Endothelial cell (in vitro differentiated cells): Measurements from ENCODE around the gene CMKLR1. TPM values are rescaled to one million over a fixed set of nuclear protein-coding genes. Genes with fewer than 3 reads are reported as not detected.

ENCODE experiments used
- DNase-seq: peaks from one replicate; pipeline ENCODE4 v3.0.0; 2021; ENCODE audit warnings: low spot score
- H3K27ac Mint-ChIP-seq: one replicate; pipeline ENCODE4 v1.8.0; 2021; ENCODE audit warnings: mixed read lengths, inconsistent platforms; ENCODE audit not compliant: unreplicated experiment
- H3K27me3 Mint-ChIP-seq: one replicate; pipeline ENCODE4 v1.8.0; 2021; ENCODE audit warnings: mild to moderate bottlenecking, moderate library complexity, mixed read lengths, inconsistent platforms; ENCODE audit not compliant: unreplicated experiment
- H3K36me3 Mint-ChIP-seq: one replicate; pipeline ENCODE4 v1.8.0; 2021; ENCODE audit warnings: mild to moderate bottlenecking, low read depth, mixed read lengths, inconsistent platforms; ENCODE audit not compliant: unreplicated experiment
- H3K4me1 Mint-ChIP-seq: one replicate; pipeline ENCODE4 v1.8.0; 2021; ENCODE audit warnings: mild to moderate bottlenecking, mixed read lengths, inconsistent platforms; ENCODE audit not compliant: unreplicated experiment
- H3K4me3 Mint-ChIP-seq: one replicate; pipeline ENCODE4 v1.8.0; 2021; ENCODE audit warnings: mild to moderate bottlenecking, mixed read lengths, inconsistent platforms; ENCODE audit not compliant: unreplicated experiment
- H3K9me3 Mint-ChIP-seq: one replicate; pipeline ENCODE4 v1.8.0; 2021; ENCODE audit warnings: mixed read lengths, inconsistent platforms; ENCODE audit not compliant: unreplicated experiment
- CTCF ChIP-seq: fragments of 200-600 bp; sonication (generic); IDR thresholded peaks from one replicate; pipeline ENCODE4 v1.5.0; 2021; ENCODE audit warnings: antibody characterized with exemption; ENCODE audit not compliant: unreplicated experiment
- total RNA-seq: library from RNA; stranded (reverse); fragmentation: NEBNext Ultra II Directional; extraction: Animal tissue kit (Norgen Biotek cat#: 25700); gene quantifications from one replicate; pipeline ENCODE4 v1.2.1, GENCODE V29; 2021; ENCODE audit not compliant: unreplicated experiment

CMKLR1 gene
- total RNA-seq, 1 donor from 2014 or later = 0.51 TPM

- H3K4me3 Mint-ChIP-seq = no peak overlapping the region
- peaks cover 1% of the 10 kb centered on the region for H3K27me3 Mint-ChIP-seq
- H3K9me3 Mint-ChIP-seq = no peaks in the 10 kb centered on the region
- no peak for TF ChIP-seq CTCF
- no peak for DNase-seq
- H3K4me1 Mint-ChIP-seq = no peaks in the 10 kb centered on the region
- no peak overlapping the region for H3K27ac Mint-ChIP-seq
- H3K36me3 Mint-ChIP-seq = no peaks in the 10 kb centered on the region
Observed at GRCh38 chr12:108363565-108363964, 24.5 kb upstream of the CMKLR1 start.

- Mint-ChIP-seq H3K27me3 (peaks cover 1% of the 10 kb centered on the region), H3K27ac (no peak overlapping the region), H3K4me3 (no peak overlapping the region), H3K9me3 (no peaks in the 10 kb centered on the region), H3K4me1 (no peaks in the 10 kb centered on the region), H3K36me3 (no peaks in the 10 kb centered on the region)
- TF ChIP-seq CTCF = no peak
- DNase-seq = no peak
Observed at GRCh38 chr12:108363165-108363564, 24.1 kb upstream of the CMKLR1 start.

- no peak for DNase-seq
- Mint-ChIP-seq H3K4me1 (no peaks in the 10 kb centered on the region), H3K9me3 (no peaks in the 10 kb centered on the region)
Observed at GRCh38 chr12:108361606-108362005, 22.5 kb upstream of the CMKLR1 start.

GRCh38 chr12:108360487-108360886 is 21.4 kb upstream of the CMKLR1 start:
- Mint-ChIP-seq H3K27ac (no peak overlapping the region), H3K27me3 (peaks cover 1% of the 10 kb centered on the region), H3K36me3 (no peaks in the 10 kb centered on the region), H3K4me3 (no peak overlapping the region), H3K9me3 (no peaks in the 10 kb centered on the region), H3K4me1 (no peaks in the 10 kb centered on the region)
- no peak for TF ChIP-seq CTCF
- DNase-seq = no peak

More at GRCh38 chr12:108361606-108362005, 22.5 kb upstream of the CMKLR1 start:
- Mint-ChIP-seq H3K36me3 (no peaks in the 10 kb centered on the region), H3K27me3 (peaks cover 1% of the 10 kb centered on the region), H3K27ac (no peak overlapping the region), H3K4me3 (no peak overlapping the region)
- no peak for TF ChIP-seq CTCF

GRCh38 chr12:108360057-108360456 is 20.9 kb upstream of the CMKLR1 start:
- H3K36me3 Mint-ChIP-seq = no peaks in the 10 kb centered on the region
- H3K27me3 Mint-ChIP-seq = peaks cover 1% of the 10 kb centered on the region

More at GRCh38 chr12:108360057-108360456, 20.9 kb upstream of the CMKLR1 start:
- no peaks in the 10 kb centered on the region for H3K4me1 Mint-ChIP-seq
- TF ChIP-seq CTCF = no peak
- DNase-seq = no peak
- no peak overlapping the region for H3K4me3 Mint-ChIP-seq
- H3K27ac Mint-ChIP-seq = no peak overlapping the region
- H3K9me3 Mint-ChIP-seq = no peaks in the 10 kb centered on the region
